GM12878 (cell line): ENCODE measurements around the gene DOK4.

Experiments
- EZH2 ChIP-seq: IDR thresholded peaks from 2 replicates; pipeline ENCODE4 v1.6.1; 2012; ENCODE audit warnings: low read depth, mild to moderate bottlenecking, control low read depth, inconsistent platforms, low read length, borderline replicate concordance; ENCODE audit not compliant: control insufficient read depth
- RFX5 ChIP-seq: IDR thresholded peaks from 2 replicates; pipeline ENCODE4 v1.6.1; 2011; ENCODE audit warnings: low read depth, low read length, improper control_type of control experiment
- TF ChIP-seq, protein P1 (sequence below), 3 experiments: IDR thresholded peaks in 2 of 3; conservative IDR thresholded peaks in 1 of 3; 2 replicates each; pipeline ENCODE4 v1.5.1; 2011; ENCODE audit warnings: low read depth in 3 of 3, low read length in 3 of 3, mild to moderate bottlenecking in 3 of 3, control low read depth in 2 of 3, moderate library complexity in 2 of 3, inconsistent platforms in 1 of 3, mixed read lengths in 1 of 3; ENCODE audit not compliant: control insufficient read depth in 2 of 3, insufficient read depth in 1 of 3; ENCODE audit errors: extremely low read depth in 1 of 3

- no peak for TF ChIP-seq EZH2
- no peak for TF ChIP-seq RFX5
- TF ChIP-seq, protein P1, sequence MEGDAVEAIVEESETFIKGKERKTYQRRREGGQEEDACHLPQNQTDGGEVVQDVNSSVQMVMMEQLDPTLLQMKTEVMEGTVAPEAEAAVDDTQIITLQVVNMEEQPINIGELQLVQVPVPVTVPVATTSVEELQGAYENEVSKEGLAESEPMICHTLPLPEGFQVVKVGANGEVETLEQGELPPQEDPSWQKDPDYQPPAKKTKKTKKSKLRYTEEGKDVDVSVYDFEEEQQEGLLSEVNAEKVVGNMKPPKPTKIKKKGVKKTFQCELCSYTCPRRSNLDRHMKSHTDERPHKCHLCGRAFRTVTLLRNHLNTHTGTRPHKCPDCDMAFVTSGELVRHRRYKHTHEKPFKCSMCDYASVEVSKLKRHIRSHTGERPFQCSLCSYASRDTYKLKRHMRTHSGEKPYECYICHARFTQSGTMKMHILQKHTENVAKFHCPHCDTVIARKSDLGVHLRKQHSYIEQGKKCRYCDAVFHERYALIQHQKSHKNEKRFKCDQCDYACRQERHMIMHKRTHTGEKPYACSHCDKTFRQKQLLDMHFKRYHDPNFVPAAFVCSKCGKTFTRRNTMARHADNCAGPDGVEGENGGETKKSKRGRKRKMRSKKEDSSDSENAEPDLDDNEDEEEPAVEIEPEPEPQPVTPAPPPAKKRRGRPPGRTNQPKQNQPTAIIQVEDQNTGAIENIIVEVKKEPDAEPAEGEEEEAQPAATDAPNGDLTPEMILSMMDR (IDR thresholded peaks at IDR 0.05 in 2 of 3, conservative IDR thresholded peaks at IDR 0.05 in 1 of 3; ENCODE audit: control insufficient read depth in 2 of 3, extremely low read depth in 1 of 3, insufficient read depth in 1 of 3, low read depth in 3 of 3, low read length in 3 of 3): no peak
Measured at GRCh38 chr16:57534337-57534880, 48.1 kb upstream of the DOK4 start.
